NCI-H748 (cell line): ENCODE results near the gene FAM149A.

Experiments
- DNase-seq: peaks from one replicate; lab custom pipeline; 2025; ENCODE audit not compliant: unreplicated experiment; lab: John Stamatoyannopoulos, UW

The FAM149A gene

GRCh38 chr4:186200516-186200915, 96.0 kb downstream of the FAM149A start:
- peak; percentile 4 for DNase-seq

- DNase-seq = no peak
These were observed 96.5 kb downstream of the FAM149A start for GRCh38 chr4:186201010-186201409.

GRCh38 chr4:186201535-186202230, 97.2 kb downstream of the FAM149A start:
- peak; percentile 62 for DNase-seq

- DNase-seq = no peak
These were observed 98.1 kb downstream of the FAM149A start for GRCh38 chr4:186202490-186203140.

GRCh38 chr4:186203406-186203805, 98.9 kb downstream of the FAM149A start:
- DNase-seq = no peak

GRCh38 chr4:186204103-186204559, 99.6 kb downstream of the FAM149A start:
- no peak for DNase-seq

GRCh38 chr4:186204686-186205085, 100.2 kb downstream of the FAM149A start:
- DNase-seq = no peak

- DNase-seq = no peak
These were observed 100.7 kb downstream of the FAM149A start for GRCh38 chr4:186205156-186205555.

- peak; percentile 26 for DNase-seq
These were observed 112.0 kb downstream of the FAM149A start for GRCh38 chr4:186216465-186217024.

- no peak for DNase-seq
These were observed 113.3 kb downstream of the FAM149A start for GRCh38 chr4:186217733-186218293.

GRCh38 chr4:186221624-186222023, 117.1 kb downstream of the FAM149A start:
- DNase-seq = no peak
